GM13977 (cell line): Measurements from ENCODE around the gene LRIT2.

Experiments
- DNase-seq: peaks from one replicate; pipeline ENCODE4 v3.0.0; 2012; ENCODE audit warnings: low spot score
- CTCF ChIP-seq: IDR thresholded peaks from 2 replicates; pipeline ENCODE4 v1.5.1; 2012; ENCODE audit warnings: mild to moderate bottlenecking, control low read depth; ENCODE audit not compliant: insufficient read depth; ENCODE audit errors: extremely low read depth, missing control alignments
- in situ Hi-C: fragments of 300-500 bp; cut with MboI; formaldehyde crosslinking; loops from one replicate; pipeline ENCODE4 v1.12.0; 2022; ENCODE audit warnings: low sequenced_read_pairs, low pct_unique_long_range_greater_than_20kb, mixed read lengths, inconsistent platforms; ENCODE audit not compliant: unreplicated experiment

Gene LRIT2

DNA sequence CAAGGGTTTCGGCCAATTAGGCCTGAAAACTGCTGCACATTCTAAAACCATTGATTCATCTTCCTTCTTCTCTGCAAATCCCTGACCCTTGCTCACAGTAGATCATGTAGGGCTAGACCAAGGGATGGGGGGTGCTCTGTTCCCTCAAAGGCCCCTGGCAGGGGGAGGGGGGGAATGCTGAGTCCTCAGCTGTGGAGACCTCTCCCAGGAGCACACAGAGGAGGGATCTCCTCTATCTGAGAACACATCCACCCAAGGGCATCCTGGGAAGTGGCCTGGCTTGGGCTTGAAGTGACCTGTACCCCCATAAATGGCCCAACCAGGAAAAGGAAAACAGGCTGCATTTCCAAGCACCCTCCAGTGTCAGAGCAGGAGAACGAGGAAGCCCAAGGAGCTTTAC is 32.0 kb downstream of the LRIT2 start:
- in situ Hi-C loops = no loop called here
- TF ChIP-seq CTCF = no peak
- DNase-seq = no peak

- no peak for TF ChIP-seq CTCF
- DNase-seq = no peak
- in situ Hi-C loops = no loop called here
Observed at GRCh38 chr10:84191106-84191505, 34.2 kb downstream of the LRIT2 start.

DNA sequence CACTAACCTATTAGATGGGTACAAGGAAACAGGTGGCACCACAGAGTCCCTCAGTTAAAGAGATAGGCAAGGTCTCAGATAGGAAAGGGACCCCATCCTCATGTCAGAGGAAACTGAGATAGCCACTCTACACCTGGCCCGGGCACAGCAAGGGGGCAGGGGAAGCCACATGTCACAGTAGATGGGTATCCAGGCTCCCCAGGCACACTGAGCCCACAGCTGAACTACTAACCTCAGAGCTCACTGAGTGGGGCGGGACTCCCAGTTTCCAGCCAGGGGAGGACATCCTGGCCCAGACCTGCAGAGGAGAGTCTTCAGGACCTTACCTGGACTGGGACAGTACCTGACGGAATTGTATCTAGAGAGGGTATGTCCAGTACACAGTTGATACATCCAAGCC is 34.7 kb downstream of the LRIT2 start:
- no peak for TF ChIP-seq CTCF
- DNase-seq = no peak
- in situ Hi-C loops = no loop called here

DNA sequence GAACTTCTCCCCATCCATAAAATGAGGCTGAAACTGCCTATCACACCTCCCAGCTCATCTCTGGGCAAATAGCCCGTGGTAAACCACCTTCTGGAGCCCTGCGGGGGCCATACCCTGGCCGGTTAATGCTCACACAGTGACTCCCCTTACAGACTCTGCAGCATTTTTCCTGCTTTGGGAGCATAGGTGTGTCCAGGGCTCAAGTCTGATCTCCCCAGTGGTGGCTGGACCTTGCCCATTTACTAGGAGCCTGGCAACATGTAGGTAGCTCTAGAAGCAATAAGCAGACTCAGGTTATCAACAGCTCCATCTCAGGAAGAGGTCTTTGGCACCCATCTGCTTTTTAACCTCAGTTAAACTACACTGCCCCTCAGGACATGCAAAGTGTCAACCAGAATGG is 36.5 kb downstream of the LRIT2 start:
- DNase-seq = no peak
- in situ Hi-C loops = no loop called here
- TF ChIP-seq CTCF = no peak

- no peak for DNase-seq
- TF ChIP-seq CTCF = no peak
- in situ Hi-C loops = no loop called here
Observed at GRCh38 chr10:84185526-84186175, 39.7 kb downstream of the LRIT2 start.

- DNase-seq = no peak
- TF ChIP-seq CTCF = no peak
- in situ Hi-C loops = no loop called here
Observed at GRCh38 chr10:84184517-84184916, 40.8 kb downstream of the LRIT2 start.
